Measurements from ENCODE around the gene USP9Y. TPM values are rescaled to one million over a fixed set of nuclear protein-coding genes. Genes with fewer than 3 reads are reported as not detected.

USP9Y gene
- total and polyA plus RNA-seq, 8 donors, result 6.8 to 36.2 (median 21.0) TPM; not detected in 3

GRCh38 chrY:12905517-12905872, 204.5 kb downstream of the USP9Y start:
- H3K9me3 ChIP-seq, result no peaks in the 10 kb centered on the region
- no peaks in the 10 kb centered on the region for H3K36me3 ChIP-seq
- intact Hi-C loops (cut with DNase I; ENCODE audit: low total_unique reads), result no loop called here
- peak overlapping the region in 2 of 5 donors; percentile 96 for H3K27ac ChIP-seq
- no peak for TF ChIP-seq EP300 (IDR thresholded peaks at IDR 0.05)
- TF ChIP-seq POLR2AphosphoS5 (IDR thresholded peaks at IDR 0.05), result no peak
- TF ChIP-seq POLR2A (IDR thresholded peaks at IDR 0.05), result no peak
- TF ChIP-seq CTCF (IDR thresholded peaks at IDR 0.05), result no peak
- no peak for DNase-seq
- H3K27me3 ChIP-seq, result no peaks in the 10 kb centered on the region
- 0 to 2% (median 1%) methylated on average over 14 to 19 of the region's 19 CpGs; no CpG with 5 or more reads in 2 of the 5 donors for WGBS, 5 donors
- peak overlapping the region in 2 of 4 donors; percentile 57 to 66 for H3K4me3 ChIP-seq
- H3K4me1 ChIP-seq, result peaks cover 0 to 24% (median 0%) of the 10 kb centered on the region in 4 donors

GRCh38 chrY:12905895-12906294, 204.9 kb downstream of the USP9Y start:
- no peaks in the 10 kb centered on the region for H3K9me3 ChIP-seq
- peaks cover 0 to 4% (median 0%) of the 10 kb centered on the region in 4 donors for H3K36me3 ChIP-seq
- TF ChIP-seq POLR2A (IDR thresholded peaks at IDR 0.05) (no peak), POLR2AphosphoS5 (IDR thresholded peaks at IDR 0.05) (no peak), EP300 (IDR thresholded peaks at IDR 0.05) (no peak), CTCF (IDR thresholded peaks at IDR 0.05) (no peak)
- peak overlapping the region in 2 of 5 donors; percentile 96 for H3K27ac ChIP-seq
- H3K27me3 ChIP-seq, result no peaks in the 10 kb centered on the region
- 0 to 3% (median 0%) methylated on average over 15 of the region's 15 CpGs; no CpG with 5 or more reads in 2 of the 5 donors for WGBS, 5 donors
- intact Hi-C loops (cut with DNase I; ENCODE audit: low total_unique reads), result no loop called here
- peaks cover 0 to 24% (median 0%) of the 10 kb centered on the region in 4 donors for H3K4me1 ChIP-seq
- DNase-seq, result no peak
- peak overlapping the region in 2 of 4 donors; percentile 57 to 66 for H3K4me3 ChIP-seq

Other genes starting within 250 kb of the USP9Y start
- 10 to 100 TPM in 3 of 5 donors, under 1 TPM in 1, not detected in 1; under 0.01 to 42.0 (median 27.4) TPM for gene DDX3Y, start 203.6 kb downstream of the USP9Y start, total RNA-seq
- gene DDX3Y, start 203.6 kb downstream of the USP9Y start, polyA plus RNA-seq, result 10 to 100 TPM in 2 of 3 donors, under 1 TPM in 1; 0.31 to 20.2 (median 15.3) TPM

Measured in stomach (tissue), 9 donors.